ENCODE results near the gene C6orf132. TPM values are rescaled to one million over a fixed set of nuclear protein-coding genes. Genes with fewer than 3 reads are reported as not detected.

C6orf132 gene
- 12.8 and 13.7 TPM in 2 replicates for polyA plus RNA-seq (2013)

- H3K23ac ChIP-seq (ENCODE audit: low read length) = no peak within 1 kb of the TSS
- peak within 1 kb of the TSS; percentile 90 for H3K18ac ChIP-seq (ENCODE audit: low read length)
- peak within 1 kb of the TSS; percentile 79 for H3K4me3 ChIP-seq (ENCODE audit: low read depth, low read length)
- WGBS (ENCODE audit: extremely low coverage, insufficient coverage, insufficient read length) = no CpG with 5 or more reads among the region's 60 CpGs
- H3K27ac ChIP-seq (ENCODE audit: low read depth, low read length) = peak within 1 kb of the TSS; percentile 3
- H3K36me3 ChIP-seq (ENCODE audit: control insufficient read depth in 1 of 2, insufficient read depth in 2 of 2, low read length in 2 of 2) = no peaks in the 10 kb centered on the region
- peak within 1 kb of the TSS; percentile 81 for H2AK5ac ChIP-seq (ENCODE audit: low read length)
- H3K79me1 ChIP-seq (ENCODE audit: low read length) = peaks cover 11% of the 10 kb centered on the region
- H2BK5ac ChIP-seq (ENCODE audit: low read depth, low read length, poor library complexity) = peak within 1 kb of the TSS; percentile 66
- H2BK12ac ChIP-seq (ENCODE audit: low read length) = peak within 1 kb of the TSS; percentile 92
- H4K12ac ChIP-seq (ENCODE audit: low read depth, low read length) = peak within 1 kb of the TSS; percentile 64
- H3K14ac ChIP-seq (ENCODE audit: low read length) = peak within 1 kb of the TSS; percentile 85
- H3K9ac ChIP-seq (ENCODE audit: low read length) = peak within 1 kb of the TSS; percentile 67
- peak within 1 kb of the TSS; percentile 90 for H2BK120ac ChIP-seq (ENCODE audit: insufficient read depth, low read length, poor library complexity)
- peak; percentile 84 to 85 for DNase-seq
- peak within 1 kb of the TSS; percentile 97 for H2AFZ ChIP-seq (ENCODE audit: insufficient read depth, low read length, poor library complexity)
- H3K79me2 ChIP-seq (ENCODE audit: control insufficient read depth, insufficient read depth, low read length, poor library complexity) = peaks cover 12% of the 10 kb centered on the region
- peak within 1 kb of the TSS; percentile 91 for H3K4me2 ChIP-seq (ENCODE audit: low read length)
- peak within 1 kb of the TSS; percentile 79 for H4K8ac ChIP-seq (ENCODE audit: low read depth, low read length)
- peaks cover 11 to 14% of the 10 kb centered on the region in 2 experiments for H3K4me1 ChIP-seq (ENCODE audit: control insufficient read depth in 1 of 2, insufficient read depth in 2 of 2, low read length in 2 of 2)
- H3K4ac ChIP-seq (ENCODE audit: low read depth, low read length) = peak within 1 kb of the TSS; percentile 57
- no peaks in the 10 kb centered on the region for H3K27me3 ChIP-seq (ENCODE audit: insufficient read depth, low read length)
- no peaks in the 10 kb centered on the region for H3K9me3 ChIP-seq (ENCODE audit: insufficient read depth, low read depth, low read length)
- peak within 1 kb of the TSS; percentile 91 for H4K91ac ChIP-seq (ENCODE audit: low read depth, low read length)
These were observed at the start of gene C6orf132 for GRCh38 chr6:42142118-42142835. C6orf132 (minus strand) TSS chr6:42142620; CDS start chr6:42142444, 176 bp downstream.

- H4K12ac ChIP-seq (ENCODE audit: low read depth, low read length) = no peak overlapping the region
These were observed 48.2 kb upstream of the C6orf132 start for GRCh38 chr6:42190554-42191183.

GRCh38 chr6:42188406-42188805 is 46.0 kb upstream of the C6orf132 start:
- Histone ChIP-seq H3K27ac (ENCODE audit: low read depth, low read length) (no peak overlapping the region), H3K4me1 (ENCODE audit: control insufficient read depth in 1 of 2, insufficient read depth in 2 of 2, low read length in 2 of 2) (no peaks in the 10 kb centered on the region), H3K79me2 (ENCODE audit: control insufficient read depth, insufficient read depth, low read length, poor library complexity) (no peaks in the 10 kb centered on the region), H3K4me3 (ENCODE audit: low read depth, low read length) (no peak overlapping the region), H3K23ac (ENCODE audit: low read length) (no peak overlapping the region), H3K79me1 (ENCODE audit: low read length) (no peaks in the 10 kb centered on the region), H3K36me3 (ENCODE audit: control insufficient read depth in 1 of 2, insufficient read depth in 2 of 2, low read length in 2 of 2) (no peaks in the 10 kb centered on the region), H2BK12ac (ENCODE audit: low read length) (no peak overlapping the region), H3K9ac (ENCODE audit: low read length) (no peak overlapping the region), H3K4ac (ENCODE audit: low read depth, low read length) (no peak overlapping the region), H3K27me3 (ENCODE audit: insufficient read depth, low read length) (no peaks in the 10 kb centered on the region), H4K12ac (ENCODE audit: low read depth, low read length) (no peak overlapping the region), H2BK120ac (ENCODE audit: insufficient read depth, low read length, poor library complexity) (no peak overlapping the region), H4K91ac (ENCODE audit: low read depth, low read length) (no peak overlapping the region), H2BK5ac (ENCODE audit: low read depth, low read length, poor library complexity) (no peak overlapping the region), H4K8ac (ENCODE audit: low read depth, low read length) (no peak overlapping the region), H2AFZ (ENCODE audit: insufficient read depth, low read length, poor library complexity) (no peak overlapping the region), H2AK5ac (ENCODE audit: low read length) (no peak overlapping the region), H3K4me2 (ENCODE audit: low read length) (no peak overlapping the region), H3K9me3 (ENCODE audit: insufficient read depth, low read depth, low read length) (no peaks in the 10 kb centered on the region), H3K18ac (ENCODE audit: low read length) (no peak overlapping the region), H3K14ac (ENCODE audit: low read length) (no peak overlapping the region)
- WGBS (ENCODE audit: extremely low coverage, insufficient coverage, insufficient read length) = no CpG with 5 or more reads among the region's 6 CpGs
- DNase-seq = no peak

More at GRCh38 chr6:42190554-42191183, 48.2 kb upstream of the C6orf132 start:
- Histone ChIP-seq H2AK5ac (ENCODE audit: low read length) (no peak overlapping the region), H2BK5ac (ENCODE audit: low read depth, low read length, poor library complexity) (no peak overlapping the region), H3K4me2 (ENCODE audit: low read length) (no peak overlapping the region), H3K14ac (ENCODE audit: low read length) (no peak overlapping the region), H3K4ac (ENCODE audit: low read depth, low read length) (no peak overlapping the region), H4K91ac (ENCODE audit: low read depth, low read length) (no peak overlapping the region), H3K9me3 (ENCODE audit: insufficient read depth, low read depth, low read length) (no peaks in the 10 kb centered on the region), H2BK12ac (ENCODE audit: low read length) (no peak overlapping the region), H3K36me3 (ENCODE audit: control insufficient read depth in 1 of 2, insufficient read depth in 2 of 2, low read length in 2 of 2) (no peaks in the 10 kb centered on the region), H3K4me3 (ENCODE audit: low read depth, low read length) (no peak overlapping the region), H3K18ac (ENCODE audit: low read length) (no peak overlapping the region), H2BK120ac (ENCODE audit: insufficient read depth, low read length, poor library complexity) (no peak overlapping the region), H3K4me1 (ENCODE audit: control insufficient read depth in 1 of 2, insufficient read depth in 2 of 2, low read length in 2 of 2) (no peaks in the 10 kb centered on the region), H3K23ac (ENCODE audit: low read length) (no peak overlapping the region), H4K8ac (ENCODE audit: low read depth, low read length) (no peak overlapping the region), H3K9ac (ENCODE audit: low read length) (no peak overlapping the region), H3K27ac (ENCODE audit: low read depth, low read length) (no peak overlapping the region), H2AFZ (ENCODE audit: insufficient read depth, low read length, poor library complexity) (no peak overlapping the region), H3K79me1 (ENCODE audit: low read length) (no peaks in the 10 kb centered on the region), H3K27me3 (ENCODE audit: insufficient read depth, low read length) (no peaks in the 10 kb centered on the region), H3K79me2 (ENCODE audit: control insufficient read depth, insufficient read depth, low read length, poor library complexity) (no peaks in the 10 kb centered on the region)
- no CpG with 5 or more reads among the region's 5 CpGs for WGBS (ENCODE audit: extremely low coverage, insufficient coverage, insufficient read length)
- DNase-seq = no peak

- Histone ChIP-seq H3K4me1 (ENCODE audit: control insufficient read depth in 1 of 2, insufficient read depth in 2 of 2, low read length in 2 of 2) (no peaks in the 10 kb centered on the region), H3K79me2 (ENCODE audit: control insufficient read depth, insufficient read depth, low read length, poor library complexity) (no peaks in the 10 kb centered on the region), H3K18ac (ENCODE audit: low read length) (no peak overlapping the region), H3K4me3 (ENCODE audit: low read depth, low read length) (no peak overlapping the region), H3K4me2 (ENCODE audit: low read length) (no peak overlapping the region), H3K36me3 (ENCODE audit: control insufficient read depth in 1 of 2, insufficient read depth in 2 of 2, low read length in 2 of 2) (no peaks in the 10 kb centered on the region), H4K8ac (ENCODE audit: low read depth, low read length) (no peak overlapping the region), H4K91ac (ENCODE audit: low read depth, low read length) (no peak overlapping the region), H3K9me3 (ENCODE audit: insufficient read depth, low read depth, low read length) (no peaks in the 10 kb centered on the region), H3K23ac (ENCODE audit: low read length) (no peak overlapping the region), H2BK5ac (ENCODE audit: low read depth, low read length, poor library complexity) (no peak overlapping the region), H2AFZ (ENCODE audit: insufficient read depth, low read length, poor library complexity) (no peak overlapping the region), H3K27me3 (ENCODE audit: insufficient read depth, low read length) (no peaks in the 10 kb centered on the region), H2BK12ac (ENCODE audit: low read length) (no peak overlapping the region), H3K27ac (ENCODE audit: low read depth, low read length) (no peak overlapping the region), H4K12ac (ENCODE audit: low read depth, low read length) (no peak overlapping the region), H2AK5ac (ENCODE audit: low read length) (no peak overlapping the region), H3K79me1 (ENCODE audit: low read length) (no peaks in the 10 kb centered on the region), H3K4ac (ENCODE audit: low read depth, low read length) (no peak overlapping the region), H3K9ac (ENCODE audit: low read length) (no peak overlapping the region), H3K14ac (ENCODE audit: low read length) (no peak overlapping the region), H2BK120ac (ENCODE audit: insufficient read depth, low read length, poor library complexity) (no peak overlapping the region)
- DNase-seq = no peak
- no CpG with 5 or more reads among the region's 10 CpGs for WGBS (ENCODE audit: extremely low coverage, insufficient coverage, insufficient read length)
These were observed 43.2 kb upstream of the C6orf132 start for GRCh38 chr6:42185597-42185996.
